ENCODE results near the gene RAI1.

The RAI1 gene

GRCh38 chr17:17721140-17721668 lies 39.9 kb downstream of the RAI1 start:
- no peak for DNase-seq

GRCh38 chr17:17722081-17722905 lies 41.0 kb downstream of the RAI1 start:
- DNase-seq: no peak

GRCh38 chr17:17722906-17723353 lies 41.7 kb downstream of the RAI1 start:
- no peak for DNase-seq

GRCh38 chr17:17723354-17724261 lies 42.4 kb downstream of the RAI1 start:
- no peak for DNase-seq

- no peak for DNase-seq
Observed at GRCh38 chr17:17724307-17725010, 43.2 kb downstream of the RAI1 start.

GRCh38 chr17:17725011-17725751 lies 43.9 kb downstream of the RAI1 start:
- DNase-seq: no peak

- DNase-seq: no peak
Observed at GRCh38 chr17:17725752-17726457, 44.6 kb downstream of the RAI1 start.

GRCh38 chr17:17726458-17727060 lies 45.3 kb downstream of the RAI1 start:
- DNase-seq: no peak

GRCh38 chr17:17727111-17727659 lies 45.9 kb downstream of the RAI1 start:
- no peak for DNase-seq

- no peak for DNase-seq
Observed at GRCh38 chr17:17728146-17728545, 46.9 kb downstream of the RAI1 start.

- DNase-seq: no peak
Observed at GRCh38 chr17:17728550-17729251, 47.4 kb downstream of the RAI1 start.

- no peak for DNase-seq
Observed at GRCh38 chr17:17729620-17730249, 48.5 kb downstream of the RAI1 start.

GRCh38 chr17:17730250-17730935 lies 49.1 kb downstream of the RAI1 start:
- DNase-seq: no peak

- no peak for DNase-seq
Observed at GRCh38 chr17:17732444-17732843, 51.2 kb downstream of the RAI1 start.

- no peak for DNase-seq
Observed at GRCh38 chr17:17732892-17733670, 51.8 kb downstream of the RAI1 start.

- no peak for DNase-seq
Observed at GRCh38 chr17:17736205-17737183, 55.2 kb downstream of the RAI1 start.
